T-helper 2 cell treated with Interferon-gamma antibody and Interleukin-4, amounts not matched to agents 5 μg/mL and 100 μg/mL, for 36 hours (primary cell): ENCODE measurements around the gene PIH1D1.
"Not testable (repeated sequence)": the region's sequence is repeated elsewhere in the genome, so short reads cannot be mapped to it uniquely, and the experiment has no call there.

Source experiments
- DNase-seq: peaks from one replicate; pipeline ENCODE4 v3.0.0; 2021; ENCODE audit warnings: low spot score
- H3K27ac Mint-ChIP-seq: one replicate; pipeline ENCODE4 v1.8.0; 2021; ENCODE audit warnings: mild to moderate bottlenecking, mixed read lengths
- H3K27me3 Mint-ChIP-seq: one replicate; pipeline ENCODE4 v1.8.0; 2021; ENCODE audit warnings: low read depth, mixed read lengths
- H3K36me3 Mint-ChIP-seq: one replicate; pipeline ENCODE4 v1.8.0; 2021; ENCODE audit warnings: low read depth, mixed read lengths
- H3K4me1 Mint-ChIP-seq: one replicate; pipeline ENCODE4 v1.8.0; 2021; ENCODE audit warnings: low read depth, mixed read lengths
- H3K4me3 Mint-ChIP-seq: one replicate; pipeline ENCODE4 v1.8.0; 2022; ENCODE audit warnings: mild to moderate bottlenecking, moderate library complexity, mixed read lengths
- H3K9me3 Mint-ChIP-seq: one replicate; pipeline ENCODE4 v1.8.0; 2021; ENCODE audit warnings: mixed read lengths

The PIH1D1 gene

GRCh38 chr19:49455773-49456172, 4.2 kb upstream of the PIH1D1 start:
- peak overlapping the region; percentile 63 for H3K27ac Mint-ChIP-seq
- no peaks in the 10 kb centered on the region for H3K27me3 Mint-ChIP-seq
- peak overlapping the region; percentile 34 for H3K4me3 Mint-ChIP-seq
- DNase-seq = no peak
- H3K4me1 Mint-ChIP-seq = peaks cover 28% of the 10 kb centered on the region
- H3K9me3 Mint-ChIP-seq = no peaks in the 10 kb centered on the region
- peaks cover 32% of the 10 kb centered on the region for H3K36me3 Mint-ChIP-seq

GRCh38 chr19:49453757-49454240, 2.2 kb upstream of the PIH1D1 start:
- no peak for DNase-seq
- H3K27me3 Mint-ChIP-seq = no peaks in the 10 kb centered on the region
- H3K27ac Mint-ChIP-seq = peak overlapping the region; percentile 100
- peak overlapping the region; percentile 99 for H3K4me3 Mint-ChIP-seq
- H3K4me1 Mint-ChIP-seq = peaks cover 41% of the 10 kb centered on the region
- no peaks in the 10 kb centered on the region for H3K9me3 Mint-ChIP-seq
- peaks cover 34% of the 10 kb centered on the region for H3K36me3 Mint-ChIP-seq

- Mint-ChIP-seq H3K9me3 (no peaks in the 10 kb centered on the region), H3K4me1 (peaks cover 46% of the 10 kb centered on the region), H3K4me3 (peak within 1 kb of the TSS; percentile 99), H3K27ac (peak within 1 kb of the TSS; percentile 100), H3K36me3 (peaks cover 39% of the 10 kb centered on the region), H3K27me3 (no peaks in the 10 kb centered on the region)
- peak; percentile 98 for DNase-seq
These were observed 1.6 kb upstream of the PIH1D1 start, which contains the start of gene ALDH16A1 for GRCh38 chr19:49453013-49453756. Gene ALDH16A1 (plus strand): TSS chr19:49453225. CDS start chr19:49453332, 107 bp downstream.

- H3K4me1 Mint-ChIP-seq = peaks cover 34% of the 10 kb centered on the region
- peak overlapping the region; percentile 99 for H3K4me3 Mint-ChIP-seq
- peak overlapping the region; percentile 69 for H3K27ac Mint-ChIP-seq
- no peak for DNase-seq
- peaks cover 46% of the 10 kb centered on the region for H3K36me3 Mint-ChIP-seq
- no peaks in the 10 kb centered on the region for H3K27me3 Mint-ChIP-seq
- H3K9me3 Mint-ChIP-seq = no peaks in the 10 kb centered on the region
These were observed 1.2 kb downstream of the PIH1D1 start for GRCh38 chr19:49450405-49450804.

DNA sequence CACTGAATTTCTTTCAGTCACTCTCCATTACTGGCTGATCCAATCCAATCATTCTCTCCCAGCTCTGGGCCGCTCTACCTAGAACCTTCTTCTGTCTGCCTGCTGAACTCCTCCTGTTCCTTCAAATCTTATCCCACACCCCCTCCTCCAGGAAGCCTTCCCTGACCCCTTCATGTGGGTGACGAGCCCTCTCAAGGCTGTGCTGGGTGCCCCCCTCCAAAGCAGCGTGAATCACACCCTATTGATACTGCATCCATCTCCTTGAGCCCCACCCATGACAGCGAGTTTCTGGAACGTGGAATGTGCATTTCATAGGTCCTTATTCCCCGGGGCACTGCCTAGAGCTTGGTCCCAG, 3.2 kb downstream of the PIH1D1 start:
- no peak for DNase-seq
- no peak overlapping the region for H3K4me3 Mint-ChIP-seq
- H3K36me3 Mint-ChIP-seq = peaks cover 52% of the 10 kb centered on the region
- peak overlapping the region; percentile 21 for H3K27ac Mint-ChIP-seq
- H3K4me1 Mint-ChIP-seq = peaks cover 42% of the 10 kb centered on the region
- H3K9me3 Mint-ChIP-seq = no peaks in the 10 kb centered on the region
- no peaks in the 10 kb centered on the region for H3K27me3 Mint-ChIP-seq

DNA sequence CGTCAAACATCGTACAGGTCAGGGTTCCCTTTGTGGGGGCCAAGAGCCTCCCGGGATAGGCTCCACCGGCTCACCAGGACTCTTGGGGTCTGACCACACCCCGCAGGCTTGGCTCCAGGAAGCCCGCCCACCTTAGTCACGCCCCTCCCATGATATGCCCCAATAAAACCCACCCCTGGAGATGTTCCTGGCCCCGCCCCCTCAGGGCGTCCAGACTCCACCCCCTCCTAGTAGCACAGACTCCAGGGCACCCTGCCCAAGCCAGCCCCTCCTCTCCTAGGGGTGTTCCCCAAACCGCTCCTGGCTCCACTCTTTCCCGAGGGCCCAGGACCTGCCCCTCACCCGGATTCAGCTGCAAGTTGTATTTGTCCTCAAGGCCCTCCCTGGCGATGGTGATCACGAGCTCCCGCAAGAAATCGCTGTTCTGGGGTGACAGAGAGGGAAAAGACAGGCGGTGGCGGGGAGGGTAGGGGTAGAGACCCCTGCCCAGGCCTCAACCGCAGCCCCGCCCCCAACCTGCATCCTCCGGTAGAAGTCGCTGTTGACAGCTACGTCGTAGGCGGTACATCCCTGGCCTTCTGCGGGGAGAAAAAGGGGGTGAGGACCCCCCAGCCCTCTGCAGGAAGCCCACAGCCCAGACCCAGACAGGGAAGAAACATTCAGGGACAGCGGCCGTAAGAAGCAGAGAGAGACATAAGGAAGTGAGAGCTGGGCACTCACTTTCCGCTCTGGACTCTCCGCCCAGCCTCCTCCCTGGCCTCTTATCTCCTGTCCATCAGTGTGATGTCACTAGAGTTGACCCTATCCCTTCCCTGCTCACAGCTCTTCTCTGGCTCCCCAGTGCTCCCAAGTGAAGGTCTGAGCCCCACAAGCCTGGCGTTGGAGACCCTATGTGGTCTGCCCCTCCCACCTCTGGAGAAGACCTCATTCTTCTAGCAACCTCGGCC, 3.9 kb downstream of the PIH1D1 start:
- H3K4me1 Mint-ChIP-seq = peaks cover 39% of the 10 kb centered on the region
- peaks cover under 1% of the 10 kb centered on the region for H3K27me3 Mint-ChIP-seq
- H3K9me3 Mint-ChIP-seq = no peaks in the 10 kb centered on the region
- peaks cover 52% of the 10 kb centered on the region for H3K36me3 Mint-ChIP-seq
- H3K4me3 Mint-ChIP-seq = no peak overlapping the region
- DNase-seq = no peak
- H3K27ac Mint-ChIP-seq = no peak overlapping the region

DNA sequence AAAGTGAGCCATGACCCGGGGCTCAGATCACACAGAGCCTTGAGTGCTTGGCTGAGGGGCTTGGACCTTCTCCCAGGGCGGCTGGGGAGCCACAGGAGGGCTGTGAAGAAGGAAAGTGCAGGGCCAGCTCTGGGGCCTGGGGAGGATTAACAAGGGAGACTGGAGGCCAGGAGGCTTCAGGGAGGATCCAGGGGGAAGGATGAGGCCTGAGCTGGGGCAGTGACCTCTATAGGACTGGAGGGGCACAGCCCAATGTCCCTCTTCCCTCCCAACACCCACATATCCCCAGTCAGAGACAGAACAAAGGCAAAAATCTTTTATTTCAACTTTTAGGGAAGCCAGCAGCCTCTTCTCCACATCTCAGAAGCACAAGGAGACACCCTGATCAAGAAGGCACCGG, 5.6 kb downstream of the PIH1D1 start:
- Mint-ChIP-seq H3K27ac (no peak overlapping the region), H3K36me3 (peaks cover 45% of the 10 kb centered on the region)

DNA sequence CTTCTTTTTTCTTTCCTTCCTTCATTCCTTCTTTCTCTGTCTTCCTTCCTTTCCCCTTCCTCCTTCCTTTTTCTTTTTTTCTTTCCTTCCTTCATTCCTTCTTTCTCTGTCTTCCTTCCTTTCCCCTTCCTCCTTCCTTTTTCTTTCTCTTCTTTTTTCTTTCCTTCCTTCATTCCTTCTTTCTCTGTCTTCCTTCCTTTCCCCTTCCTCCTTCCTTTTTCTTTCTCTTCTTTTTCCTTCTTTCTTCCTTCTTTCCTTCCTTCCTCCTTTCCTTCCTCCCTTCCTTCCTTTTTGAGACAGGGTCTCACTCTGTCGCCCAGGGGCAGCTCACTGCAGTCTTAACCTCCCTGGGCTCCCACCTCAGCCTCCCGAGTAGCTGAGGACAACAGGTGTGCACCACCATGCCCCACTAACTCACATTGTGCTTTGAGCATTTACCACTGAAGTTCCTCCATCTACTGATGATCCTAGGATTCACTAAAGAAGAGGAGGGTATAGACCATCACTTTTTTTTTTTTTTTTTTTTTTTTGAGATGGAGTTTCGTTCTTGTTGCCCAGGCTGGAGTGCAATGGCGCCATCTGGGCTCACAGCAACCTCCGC, 7.4 kb downstream of the PIH1D1 start:
- DNase-seq, H3K9me3 Mint-ChIP-seq: not testable (repeated sequence)
- Mint-ChIP-seq H3K36me3 (peaks cover 33% of the 10 kb centered on the region), H3K27ac (peak overlapping the region; percentile 87), H3K4me3 (peak overlapping the region; percentile 83), H3K4me1 (peaks cover 34% of the 10 kb centered on the region), H3K27me3 (peaks cover 32% of the 10 kb centered on the region)

More for the DNA sequence above, 5.6 kb downstream of the PIH1D1 start:
- Mint-ChIP-seq H3K4me1 (peaks cover 41% of the 10 kb centered on the region), H3K9me3 (no peaks in the 10 kb centered on the region), H3K4me3 (no peak overlapping the region), H3K27me3 (peaks cover 14% of the 10 kb centered on the region)
- DNase-seq = no peak

DNA sequence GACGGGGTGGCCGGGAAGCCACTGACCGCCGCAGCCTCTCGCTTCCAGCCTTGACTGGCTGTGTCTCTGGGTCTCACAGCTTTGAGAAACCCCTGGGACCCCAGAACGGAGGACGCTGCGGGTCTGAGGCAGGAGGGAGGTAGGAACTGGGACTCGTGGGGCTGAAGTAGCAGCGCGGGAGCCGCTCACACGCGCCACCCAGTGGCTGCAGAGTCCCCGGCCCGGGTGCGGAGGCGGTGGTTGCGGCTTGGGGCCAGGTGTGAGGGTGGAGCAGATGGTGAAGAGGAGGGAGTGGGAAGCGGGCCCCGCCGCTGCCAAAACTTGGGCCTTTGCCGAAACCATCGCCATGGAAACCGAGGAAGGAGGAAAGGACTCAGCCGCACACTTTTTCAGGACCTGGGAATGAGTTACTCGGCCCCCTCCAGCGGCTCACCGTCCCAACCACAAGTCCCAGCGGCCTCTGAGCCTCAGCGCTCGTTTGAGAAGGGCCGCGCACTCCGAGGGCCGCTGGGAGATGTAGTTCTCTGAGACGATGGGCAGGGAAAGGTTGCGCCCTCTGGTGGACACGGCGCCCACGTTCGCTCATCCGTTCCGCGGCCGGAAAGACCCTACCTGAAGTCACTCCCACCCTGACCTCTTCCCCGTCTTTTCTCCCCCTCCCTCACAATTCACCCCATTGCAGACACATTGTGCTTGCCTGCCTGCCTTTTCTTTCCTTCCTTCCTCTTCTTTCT, 8.1 kb downstream of the PIH1D1 start:
- peak overlapping the region; percentile 83 for H3K4me3 Mint-ChIP-seq
- no peaks in the 10 kb centered on the region for H3K9me3 Mint-ChIP-seq
- H3K27me3 Mint-ChIP-seq = peaks cover 39% of the 10 kb centered on the region
- peak; percentile 93 for DNase-seq
- H3K27ac Mint-ChIP-seq = peak overlapping the region; percentile 87
- peaks cover 30% of the 10 kb centered on the region for H3K4me1 Mint-ChIP-seq
- H3K36me3 Mint-ChIP-seq = peaks cover 30% of the 10 kb centered on the region

DNA sequence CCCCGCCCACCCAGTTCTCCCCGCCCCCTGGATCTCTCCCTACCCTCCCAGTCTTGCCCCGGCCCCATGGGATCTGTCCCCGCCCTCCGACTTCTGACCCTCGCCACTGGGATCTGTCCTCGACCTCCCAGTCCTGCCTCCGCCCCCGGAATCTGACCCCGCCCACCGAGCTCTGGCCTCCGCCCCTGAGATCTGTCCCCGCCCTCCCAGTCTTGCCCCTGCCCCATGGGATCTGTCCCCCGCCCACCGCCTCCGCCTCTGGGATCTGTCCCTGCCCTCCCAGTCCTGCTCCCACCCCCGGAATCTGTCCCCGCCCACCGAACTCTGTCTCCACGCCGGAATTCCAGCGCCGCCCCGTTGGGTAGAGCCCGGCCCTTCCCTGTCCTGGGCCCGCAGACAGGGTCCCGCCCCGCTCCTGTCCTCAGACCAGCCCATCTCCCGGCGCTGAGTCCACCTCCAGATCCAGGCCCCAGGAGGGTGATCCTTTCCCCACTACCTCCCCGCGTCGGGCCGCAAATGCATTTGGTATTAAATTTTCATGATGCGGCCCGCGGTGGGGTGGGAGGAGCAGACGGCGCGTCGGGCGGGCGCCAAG, 8.7 kb downstream of the PIH1D1 start:
- no peaks in the 10 kb centered on the region for H3K9me3 Mint-ChIP-seq
- H3K27me3 Mint-ChIP-seq = peaks cover 46% of the 10 kb centered on the region
- peak; percentile 72 for DNase-seq
- peak overlapping the region; percentile 83 for H3K4me3 Mint-ChIP-seq
- H3K27ac Mint-ChIP-seq = peak overlapping the region; percentile 87
- H3K36me3 Mint-ChIP-seq = peaks cover 25% of the 10 kb centered on the region
- H3K4me1 Mint-ChIP-seq = peaks cover 26% of the 10 kb centered on the region

- Mint-ChIP-seq H3K27me3 (peaks cover 51% of the 10 kb centered on the region), H3K36me3 (peaks cover 21% of the 10 kb centered on the region), H3K4me3 (peak overlapping the region; percentile 83), H3K27ac (peak overlapping the region; percentile 87), H3K9me3 (no peaks in the 10 kb centered on the region), H3K4me1 (peaks cover 26% of the 10 kb centered on the region)
- DNase-seq = no peak
These were observed 9.3 kb downstream of the PIH1D1 start for GRCh38 chr19:49442354-49442753.

GRCh38 chr19:49441960-49442350, 9.7 kb downstream of the PIH1D1 start:
- Mint-ChIP-seq H3K27me3 (peaks cover 55% of the 10 kb centered on the region), H3K27ac (peak overlapping the region; percentile 87), H3K4me1 (peaks cover 27% of the 10 kb centered on the region), H3K4me3 (peak overlapping the region; percentile 83), H3K9me3 (no peaks in the 10 kb centered on the region), H3K36me3 (peaks cover 18% of the 10 kb centered on the region)
- DNase-seq = no peak
